ENCODE measurements around the gene ZNF827. TPM values are rescaled to one million over a fixed set of nuclear protein-coding genes. Genes with fewer than 3 reads are reported as not detected.

The ZNF827 gene
- total RNA-seq, 1 experiment from 2014 or later: 29.4 TPM

DNA sequence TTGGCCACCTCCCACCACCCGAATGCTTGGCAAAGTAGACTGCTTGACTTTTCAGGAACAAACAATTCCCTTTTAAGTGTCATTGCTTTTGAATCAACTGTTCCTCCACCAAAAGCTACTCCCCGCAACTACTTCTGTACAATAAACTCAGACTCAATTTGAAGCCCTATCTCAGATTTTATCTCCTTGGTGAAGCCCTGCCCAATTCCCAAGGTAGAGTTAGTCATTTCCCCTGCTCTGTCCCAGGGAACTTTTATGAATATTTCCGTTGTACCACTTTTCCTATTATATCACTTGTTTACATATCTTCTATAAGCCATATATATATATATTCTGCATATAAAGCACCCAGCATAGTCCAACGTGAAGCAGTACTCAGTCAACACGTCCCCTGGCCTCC is 155.9 kb downstream of the ZNF827 start:
- H2BK120ac ChIP-seq (ENCODE audit: low read depth, low read length, poor library complexity, severe bottlenecking): no peak overlapping the region
- no peak overlapping the region for H4K5ac ChIP-seq (ENCODE audit: insufficient read length, low read depth, low read length)
- no peak overlapping the region for H3K4ac ChIP-seq (ENCODE audit: low read depth, low read length)
- H3K79me2 ChIP-seq (ENCODE audit: insufficient read depth, low read length): no peaks in the 10 kb centered on the region
- Mint-ChIP-seq H3K4me1 (peaks cover 10 to 20% of the 10 kb centered on the region in 2 experiments), H3K27ac (peak overlapping the region in 2 of 3 experiments; percentile 15 to 19; a peak in 3 of 7 replicates), H3K4me3 (no peak overlapping the region), H3K36me3 (ENCODE audit: insufficient read depth in 1 of 3, low read depth in 3 of 3) (peaks cover 36 to 62% (median 42%) of the 10 kb centered on the region in 3 experiments), H3K27me3 (ENCODE audit: low read depth) (no peaks in the 10 kb centered on the region), H3K9me3 (no peaks in the 10 kb centered on the region)
- DNase-seq: no peak
- H3T11ph ChIP-seq (ENCODE audit: low read length): no peak overlapping the region
- H3K23ac ChIP-seq (ENCODE audit: insufficient read length, low read depth, low read length): no peak overlapping the region
- no peaks in the 10 kb centered on the region for H3K23me2 ChIP-seq (ENCODE audit: insufficient read length, low read depth, low read length, poor library complexity, severe bottlenecking)
- H4K20me1 ChIP-seq (ENCODE audit: control insufficient read depth, insufficient read depth, insufficient read length): no peaks in the 10 kb centered on the region
- H3K27me3 ChIP-seq (ENCODE audit: insufficient read depth, low read length): no peaks in the 10 kb centered on the region
- no peak overlapping the region for H3K9ac ChIP-seq (ENCODE audit: extremely low read depth, insufficient read length, low read length)
- H3K18ac ChIP-seq (ENCODE audit: insufficient read length, low read depth, low read length): no peak overlapping the region
- TF ChIP-seq, protein P1, sequence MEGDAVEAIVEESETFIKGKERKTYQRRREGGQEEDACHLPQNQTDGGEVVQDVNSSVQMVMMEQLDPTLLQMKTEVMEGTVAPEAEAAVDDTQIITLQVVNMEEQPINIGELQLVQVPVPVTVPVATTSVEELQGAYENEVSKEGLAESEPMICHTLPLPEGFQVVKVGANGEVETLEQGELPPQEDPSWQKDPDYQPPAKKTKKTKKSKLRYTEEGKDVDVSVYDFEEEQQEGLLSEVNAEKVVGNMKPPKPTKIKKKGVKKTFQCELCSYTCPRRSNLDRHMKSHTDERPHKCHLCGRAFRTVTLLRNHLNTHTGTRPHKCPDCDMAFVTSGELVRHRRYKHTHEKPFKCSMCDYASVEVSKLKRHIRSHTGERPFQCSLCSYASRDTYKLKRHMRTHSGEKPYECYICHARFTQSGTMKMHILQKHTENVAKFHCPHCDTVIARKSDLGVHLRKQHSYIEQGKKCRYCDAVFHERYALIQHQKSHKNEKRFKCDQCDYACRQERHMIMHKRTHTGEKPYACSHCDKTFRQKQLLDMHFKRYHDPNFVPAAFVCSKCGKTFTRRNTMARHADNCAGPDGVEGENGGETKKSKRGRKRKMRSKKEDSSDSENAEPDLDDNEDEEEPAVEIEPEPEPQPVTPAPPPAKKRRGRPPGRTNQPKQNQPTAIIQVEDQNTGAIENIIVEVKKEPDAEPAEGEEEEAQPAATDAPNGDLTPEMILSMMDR (conservative IDR thresholded peaks at IDR 0.05): no peak
- no peaks in the 10 kb centered on the region; the same call in 1 of the 2 replicates for H3K4me1 ChIP-seq (ENCODE audit: insufficient read depth, low read length)
- H2AFZ ChIP-seq (ENCODE audit: low read length): no peak overlapping the region
- no peak overlapping the region for H2BK12ac ChIP-seq (ENCODE audit: insufficient read length, low read depth, low read length)
- no peaks in the 10 kb centered on the region for H3K79me1 ChIP-seq (ENCODE audit: insufficient read depth, low read depth, low read length, poor library complexity, severe bottlenecking)
- no peak overlapping the region for H3K14ac ChIP-seq (ENCODE audit: insufficient read depth, low read length)
- no peak overlapping the region for H2BK5ac ChIP-seq (ENCODE audit: insufficient read length, low read length)
- no peak overlapping the region for H3K56ac ChIP-seq (ENCODE audit: insufficient read length, low read depth, low read length)
- H2BK20ac ChIP-seq (ENCODE audit: low read depth, low read length, poor library complexity, severe bottlenecking): no peak overlapping the region
- no peak overlapping the region for H4K91ac ChIP-seq (ENCODE audit: insufficient read length, low read depth, low read length)
- WGBS (ENCODE audit: extremely low coverage, insufficient read length, low lambda C conversion rate): no CpG with 5 or more reads among the region's 5 CpGs
- no peak overlapping the region for H4K8ac ChIP-seq (replicated peaks; ENCODE audit: insufficient read length, low read depth, low read length)
- H3K27ac ChIP-seq (ENCODE audit: insufficient read length, low read depth, low read length): no peak overlapping the region
- no peak overlapping the region for H3K4me2 ChIP-seq (ENCODE audit: insufficient read depth, insufficient read length, low read length)
- no peaks in the 10 kb centered on the region for H3K9me3 ChIP-seq (ENCODE audit: control insufficient read depth, low read depth, low read length)
- no peak overlapping the region for H2AK5ac ChIP-seq (ENCODE audit: insufficient read length, low read length)
- no peak overlapping the region for H2BK15ac ChIP-seq (ENCODE audit: low read depth, low read length)

Measured in H9 (cell line).